Memory B cell (primary cell): ENCODE results near the gene RIMOC1.
A peak's percentile ranks its signal among the peaks of the same experiment; 100 is the strongest.

Source experiments
- ATAC-seq: fragments of 150-1000 bp; cut with Tn5 transposase; 2 replicates; pipeline ENCODE4 v1.10.0; 2021; ENCODE audit warnings: low read depth, mild to moderate bottlenecking, moderate library complexity
- DNase-seq, 2 donors: peaks; one replicate each; pipeline ENCODE4 v3.0.0; 2022; ENCODE audit warnings: low spot score in 2 of 2
- H3K27ac Mint-ChIP-seq: one replicate; pipeline ENCODE4 v1.8.0; 2022; ENCODE audit warnings: mild to moderate bottlenecking, moderate library complexity, mixed read lengths
- H3K27me3 Mint-ChIP-seq: one replicate; pipeline ENCODE4 v1.8.0; 2022; ENCODE audit warnings: mixed read lengths
- H3K36me3 Mint-ChIP-seq: one replicate; pipeline ENCODE4 v1.8.0; 2022; ENCODE audit warnings: mild to moderate bottlenecking, mixed read lengths
- H3K4me1 Mint-ChIP-seq: one replicate; pipeline ENCODE4 v1.8.0; 2022; ENCODE audit warnings: mixed read lengths
- H3K4me3 Mint-ChIP-seq: one replicate; pipeline ENCODE4 v1.8.0; 2022; ENCODE audit warnings: mild to moderate bottlenecking, moderate library complexity, mixed read lengths
- H3K9me3 Mint-ChIP-seq: one replicate; pipeline ENCODE4 v1.8.0; 2022; ENCODE audit warnings: mixed read lengths

Gene RIMOC1

GRCh38 chr5:41877408-41877807 lies 26.7 kb upstream of the RIMOC1 start:
- ATAC-seq (no peak), DNase-seq (no peak)
- H3K27ac Mint-ChIP-seq = no peak overlapping the region
- H3K9me3 Mint-ChIP-seq = no peaks in the 10 kb centered on the region
- H3K36me3 Mint-ChIP-seq = no peaks in the 10 kb centered on the region
- peaks cover 4% of the 10 kb centered on the region for H3K27me3 Mint-ChIP-seq
- H3K4me3 Mint-ChIP-seq = no peak overlapping the region
- H3K4me1 Mint-ChIP-seq = no peaks in the 10 kb centered on the region

GRCh38 chr5:41878173-41878572 lies 26.0 kb upstream of the RIMOC1 start:
- H3K36me3 Mint-ChIP-seq = no peaks in the 10 kb centered on the region
- H3K4me3 Mint-ChIP-seq = no peak overlapping the region
- H3K27ac Mint-ChIP-seq = no peak overlapping the region
- no peak for DNase-seq
- ATAC-seq = no peak
- H3K4me1 Mint-ChIP-seq = no peaks in the 10 kb centered on the region
- no peaks in the 10 kb centered on the region for H3K9me3 Mint-ChIP-seq
- H3K27me3 Mint-ChIP-seq = peaks cover 6% of the 10 kb centered on the region

- Mint-ChIP-seq H3K4me3 (no peak overlapping the region), H3K9me3 (no peaks in the 10 kb centered on the region)
Measured at GRCh38 chr5:41878643-41879478, 25.3 kb upstream of the RIMOC1 start.

GRCh38 chr5:41882765-41883164 lies 21.4 kb upstream of the RIMOC1 start:
- Mint-ChIP-seq H3K9me3 (no peaks in the 10 kb centered on the region), H3K4me3 (no peak overlapping the region), H3K27me3 (peaks cover 11% of the 10 kb centered on the region), H3K27ac (no peak overlapping the region), H3K36me3 (no peaks in the 10 kb centered on the region), H3K4me1 (no peaks in the 10 kb centered on the region)
- ATAC-seq = no peak
- DNase-seq = no peak

More at GRCh38 chr5:41878643-41879478, 25.3 kb upstream of the RIMOC1 start:
- H3K27me3 Mint-ChIP-seq = peaks cover 7% of the 10 kb centered on the region
- H3K36me3 Mint-ChIP-seq = no peaks in the 10 kb centered on the region
- no peak for DNase-seq
- no peaks in the 10 kb centered on the region for H3K4me1 Mint-ChIP-seq
- no peak overlapping the region for H3K27ac Mint-ChIP-seq
- ATAC-seq = no peak

- Mint-ChIP-seq H3K4me3 (no peak overlapping the region), H3K9me3 (no peaks in the 10 kb centered on the region), H3K27ac (no peak overlapping the region), H3K27me3 (peaks cover 13% of the 10 kb centered on the region), H3K4me1 (no peaks in the 10 kb centered on the region), H3K36me3 (no peaks in the 10 kb centered on the region)
- ATAC-seq (no peak), DNase-seq (no peak)
Measured at GRCh38 chr5:41883243-41883642, 20.9 kb upstream of the RIMOC1 start.

DNA sequence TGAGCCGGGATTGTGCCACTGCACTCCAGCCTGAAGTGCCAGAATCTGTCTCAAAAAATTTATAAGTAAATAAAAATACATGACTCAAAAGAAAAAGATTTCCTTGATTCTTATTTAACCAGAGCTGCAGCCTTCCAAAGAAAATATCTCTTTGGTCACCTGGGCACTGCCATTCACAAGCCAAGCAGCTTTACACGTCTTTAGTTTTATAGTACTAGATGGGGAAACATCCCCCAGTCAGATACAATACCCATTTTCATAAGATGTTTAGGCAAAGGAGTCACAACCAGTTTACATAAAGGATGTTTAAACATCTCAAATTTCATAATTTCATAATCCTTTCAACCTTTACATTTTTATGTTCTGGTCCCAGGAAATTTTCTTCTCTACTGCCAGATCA lies 20.2 kb upstream of the RIMOC1 start:
- H3K4me3 Mint-ChIP-seq = no peak overlapping the region
- no peak for DNase-seq
- no peaks in the 10 kb centered on the region for H3K4me1 Mint-ChIP-seq
- H3K27me3 Mint-ChIP-seq = peaks cover 14% of the 10 kb centered on the region
- H3K36me3 Mint-ChIP-seq = no peaks in the 10 kb centered on the region
- no peak for ATAC-seq
- no peaks in the 10 kb centered on the region for H3K9me3 Mint-ChIP-seq
- no peak overlapping the region for H3K27ac Mint-ChIP-seq

DNA sequence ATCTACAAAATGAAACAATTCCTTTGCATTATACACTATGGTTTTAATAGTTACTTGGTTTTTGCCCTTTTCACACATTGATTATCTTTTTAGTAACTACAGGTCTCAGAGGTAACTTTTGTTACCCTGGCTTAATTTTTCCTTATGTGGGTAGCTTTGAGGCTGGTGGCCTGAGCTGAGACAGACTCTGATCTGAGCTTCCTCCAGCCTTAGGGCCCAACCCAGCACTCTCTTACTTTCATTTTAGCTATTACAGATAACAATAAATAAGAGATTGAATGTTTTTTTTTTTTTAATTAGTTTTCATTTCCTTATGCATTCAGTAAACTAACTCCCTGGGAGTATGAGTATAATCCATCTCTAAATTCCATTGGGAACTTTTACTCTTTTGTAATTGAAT lies 18.9 kb upstream of the RIMOC1 start:
- Mint-ChIP-seq H3K36me3 (no peaks in the 10 kb centered on the region), H3K27me3 (peaks cover 14% of the 10 kb centered on the region), H3K9me3 (no peaks in the 10 kb centered on the region), H3K4me1 (no peaks in the 10 kb centered on the region), H3K4me3 (no peak overlapping the region), H3K27ac (no peak overlapping the region)
- no peak for ATAC-seq
- no peak for DNase-seq

DNA sequence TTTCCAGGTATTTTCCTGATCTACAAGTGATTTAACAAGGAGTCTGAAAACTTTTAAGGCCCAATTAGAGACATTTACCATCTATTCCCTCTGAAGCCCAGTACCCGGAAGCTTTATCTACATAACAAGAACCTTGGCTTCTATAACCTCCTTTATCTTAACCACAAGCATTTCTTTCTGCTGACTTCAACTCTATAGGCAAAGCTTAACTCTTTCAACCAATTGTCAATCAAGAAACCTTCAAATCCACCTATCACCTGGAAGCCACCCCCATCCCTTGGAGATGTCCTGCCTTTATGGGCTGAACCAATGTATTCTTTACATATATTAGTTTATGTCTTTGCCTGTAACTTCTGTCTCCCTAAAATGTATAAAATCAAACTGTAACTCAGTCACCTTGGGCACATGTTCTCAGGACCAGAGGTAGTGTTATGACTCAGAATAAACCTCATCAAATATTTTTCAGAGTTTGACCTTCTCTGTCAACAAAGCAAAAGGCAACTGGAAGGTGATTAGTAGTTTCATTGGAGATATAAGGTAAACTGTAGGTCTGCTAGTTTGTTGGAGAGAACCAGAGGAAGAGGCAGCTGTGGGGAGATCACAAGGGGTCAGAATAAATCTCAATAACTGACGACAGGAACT lies 13.0 kb upstream of the RIMOC1 start:
- peaks cover 2% of the 10 kb centered on the region for H3K9me3 Mint-ChIP-seq
- H3K4me3 Mint-ChIP-seq = no peak overlapping the region
- H3K27ac Mint-ChIP-seq = no peak overlapping the region
- ATAC-seq = no peak
- no peak for DNase-seq
- no peaks in the 10 kb centered on the region for H3K36me3 Mint-ChIP-seq
- peaks cover 3% of the 10 kb centered on the region for H3K4me1 Mint-ChIP-seq
- H3K27me3 Mint-ChIP-seq = peaks cover 15% of the 10 kb centered on the region

- DNase-seq (no peak), ATAC-seq (no peak)
- Mint-ChIP-seq H3K9me3 (peaks cover 2% of the 10 kb centered on the region), H3K4me3 (no peak overlapping the region), H3K4me1 (peaks cover 3% of the 10 kb centered on the region), H3K27me3 (peaks cover 17% of the 10 kb centered on the region), H3K27ac (no peak overlapping the region), H3K36me3 (no peaks in the 10 kb centered on the region)
Measured at GRCh38 chr5:41892031-41892430, 12.1 kb upstream of the RIMOC1 start.

DNA sequence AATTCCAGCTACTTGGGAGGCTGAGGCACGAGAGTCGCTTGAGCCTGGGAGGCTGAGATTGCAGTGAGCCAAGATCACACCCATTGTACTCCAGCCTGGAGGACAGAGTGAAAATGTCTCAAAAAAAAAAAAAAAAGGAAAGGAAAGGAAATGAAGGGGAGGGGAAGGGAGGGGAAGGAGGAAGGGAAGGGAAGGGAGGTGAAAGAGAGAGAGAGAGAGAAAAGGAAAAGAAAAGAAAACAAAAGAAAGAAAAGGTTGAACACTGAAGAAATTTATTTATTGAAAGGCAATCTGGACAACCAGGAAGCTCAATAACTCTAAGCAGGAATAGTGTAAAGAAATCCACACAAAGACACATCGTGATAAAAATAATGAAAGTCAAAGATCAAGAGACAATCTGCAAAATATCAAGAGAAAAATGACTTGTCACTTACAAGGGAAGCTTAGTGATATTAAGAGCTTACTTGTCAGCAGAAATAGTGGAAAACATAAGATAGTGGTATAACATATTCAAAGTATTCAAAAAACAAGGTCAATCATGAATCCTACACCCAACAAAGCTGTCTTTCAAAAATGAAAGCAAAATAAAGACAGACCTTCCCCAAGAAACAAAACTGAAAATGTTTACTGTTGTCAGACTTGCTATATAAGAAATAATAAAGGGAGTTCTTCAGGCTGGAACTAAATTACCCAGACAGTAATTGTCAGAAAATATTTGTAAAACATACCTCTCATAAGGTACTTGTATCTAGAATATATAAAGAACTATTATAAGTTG lies 10.9 kb upstream of the RIMOC1 start:
- peaks cover 3% of the 10 kb centered on the region for H3K4me1 Mint-ChIP-seq
- H3K9me3 Mint-ChIP-seq = peaks cover 2% of the 10 kb centered on the region
- H3K4me3 Mint-ChIP-seq = no peak overlapping the region
- H3K27ac Mint-ChIP-seq = no peak overlapping the region
- DNase-seq (no peak), ATAC-seq (no peak)
- H3K27me3 Mint-ChIP-seq = peaks cover 12% of the 10 kb centered on the region
- no peaks in the 10 kb centered on the region for H3K36me3 Mint-ChIP-seq

- Mint-ChIP-seq H3K27ac (no peak overlapping the region), H3K9me3 (peaks cover 2% of the 10 kb centered on the region), H3K4me1 (peaks cover 3% of the 10 kb centered on the region), H3K4me3 (no peak overlapping the region), H3K36me3 (no peaks in the 10 kb centered on the region), H3K27me3 (peaks cover 7% of the 10 kb centered on the region)
- no peak for ATAC-seq
- DNase-seq = no peak
Measured at GRCh38 chr5:41896230-41896629, 7.9 kb upstream of the RIMOC1 start.

- H3K36me3 Mint-ChIP-seq = peaks cover 9% of the 10 kb centered on the region
- H3K27me3 Mint-ChIP-seq = no peaks in the 10 kb centered on the region
- ATAC-seq (no peak), DNase-seq (no peak)
- H3K4me3 Mint-ChIP-seq = peak overlapping the region; percentile 98
- H3K27ac Mint-ChIP-seq = peak overlapping the region; percentile 99
- H3K9me3 Mint-ChIP-seq = no peaks in the 10 kb centered on the region
- peaks cover 20% of the 10 kb centered on the region for H3K4me1 Mint-ChIP-seq
Measured at GRCh38 chr5:41903382-41903891, 707 bp upstream of the RIMOC1 start.

GRCh38 chr5:41906151-41906550 lies 2.0 kb downstream of the RIMOC1 start:
- ATAC-seq (no peak), DNase-seq (no peak)
- H3K9me3 Mint-ChIP-seq = no peaks in the 10 kb centered on the region
- peaks cover 12% of the 10 kb centered on the region for H3K36me3 Mint-ChIP-seq
- H3K4me3 Mint-ChIP-seq = no peak overlapping the region
- no peak overlapping the region for H3K27ac Mint-ChIP-seq
- H3K27me3 Mint-ChIP-seq = no peaks in the 10 kb centered on the region
- peaks cover 20% of the 10 kb centered on the region for H3K4me1 Mint-ChIP-seq
